GM21737 (cell line): Measurements from ENCODE around the gene PCCB.
"Not testable (repeated sequence)": the region's sequence is repeated elsewhere in the genome, so short reads cannot be mapped to it uniquely, and the experiment has no call there.

ENCODE experiments used
- ATAC-seq: cut with Tn5 transposase; IDR thresholded peaks from one replicate; pipeline ENCODE4 v1.9.1; 2021; ENCODE audit warnings: mild to moderate bottlenecking, moderate library complexity; ENCODE audit not compliant: unreplicated experiment

Gene PCCB

DNA sequence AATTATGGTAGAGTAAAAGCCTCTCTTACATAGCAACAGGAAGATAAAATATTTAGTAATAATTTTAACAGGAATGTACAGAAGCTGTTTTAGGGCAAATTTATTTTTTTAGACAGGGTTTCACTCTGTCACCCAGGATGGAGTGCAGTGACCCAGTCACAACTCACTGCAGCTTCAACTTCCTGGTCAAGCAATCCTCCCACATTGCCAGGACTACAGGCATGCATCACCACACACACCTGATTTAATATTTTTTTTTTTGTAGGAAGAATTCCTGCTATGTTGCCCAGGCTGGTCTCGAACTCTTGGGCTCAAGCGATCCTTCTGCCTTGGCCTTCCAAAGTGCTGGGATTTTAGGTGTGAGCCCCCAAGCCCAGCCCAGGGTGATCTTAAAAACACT lies 61.1 kb downstream of the PCCB start:
- no peak for ATAC-seq

GRCh38 chr3:136311968-136312367 lies 61.8 kb downstream of the PCCB start:
- no peak for ATAC-seq

GRCh38 chr3:136326316-136326715 lies 76.2 kb downstream of the PCCB start:
- no peak for ATAC-seq

- no peak for ATAC-seq
Measured at GRCh38 chr3:136327671-136328070, 77.5 kb downstream of the PCCB start.

DNA sequence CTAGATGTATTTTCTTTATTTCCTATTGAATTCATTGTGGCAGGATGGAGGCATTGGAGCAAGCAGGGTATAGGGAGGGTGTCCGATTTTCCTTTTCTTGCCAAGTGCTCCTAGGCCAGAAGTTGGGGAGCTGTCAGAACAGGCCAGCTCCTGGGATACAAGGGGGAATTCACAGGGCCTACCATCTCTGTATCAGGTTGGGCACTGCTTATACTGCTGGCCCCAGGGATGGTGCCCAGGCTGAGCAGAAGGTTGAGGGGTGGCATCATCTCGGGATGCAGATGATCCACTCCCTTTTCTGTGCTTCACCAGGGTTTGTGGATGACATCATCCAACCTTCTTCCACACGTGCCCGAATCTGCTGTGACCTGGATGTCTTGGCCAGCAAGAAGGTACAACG lies 79.5 kb downstream of the PCCB start:
- no peak for ATAC-seq

- no peak for ATAC-seq
Measured at GRCh38 chr3:136330900-136331299, 80.8 kb downstream of the PCCB start.

- ATAC-seq: no peak
Measured at GRCh38 chr3:136332302-136332701, 82.2 kb downstream of the PCCB start.

- no peak for ATAC-seq
Measured at GRCh38 chr3:136332776-136333175, 82.6 kb downstream of the PCCB start.

DNA sequence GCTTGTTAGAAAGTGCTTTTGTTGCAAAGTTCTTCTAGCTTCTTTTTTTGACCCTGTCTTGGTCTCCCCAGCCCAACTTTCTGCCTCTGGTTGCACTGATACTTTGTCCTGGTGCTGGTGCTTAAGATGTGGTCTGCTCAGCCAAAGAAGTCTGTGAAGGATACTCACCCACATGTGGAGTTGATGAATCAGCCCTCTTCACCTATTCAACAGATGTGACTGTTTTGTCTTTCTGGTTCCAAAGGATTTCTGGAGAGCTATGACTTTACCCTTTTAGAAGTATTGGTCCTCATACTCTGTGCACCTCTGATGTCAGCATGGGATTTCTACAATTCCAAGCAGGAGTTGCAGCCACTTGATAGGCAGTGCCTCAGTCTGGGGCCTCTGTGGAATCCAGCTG lies 84.1 kb downstream of the PCCB start:
- no peak for ATAC-seq

DNA sequence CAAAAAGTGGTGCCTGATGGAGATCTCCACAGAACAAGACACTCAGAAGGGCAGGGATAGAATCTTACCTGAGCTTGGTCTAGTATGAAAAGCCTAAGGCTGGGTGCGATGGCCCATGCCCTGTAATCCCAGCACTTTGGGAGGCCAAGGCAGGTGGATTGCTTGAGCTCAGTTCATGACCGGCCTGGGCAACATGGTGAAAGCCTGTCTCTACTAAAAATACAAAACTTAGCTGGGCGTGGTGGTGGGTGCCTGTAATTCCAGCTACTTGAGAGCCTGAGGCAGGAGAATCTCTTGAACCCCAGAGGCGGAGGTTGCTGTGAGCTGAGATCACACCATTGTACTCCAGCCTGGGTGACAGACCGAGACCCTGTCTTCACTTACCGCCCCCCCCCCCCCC lies 84.6 kb downstream of the PCCB start:
- ATAC-seq: not testable (repeated sequence)

GRCh38 chr3:136336329-136337100 lies 86.4 kb downstream of the PCCB start:
- no peak for ATAC-seq

DNA sequence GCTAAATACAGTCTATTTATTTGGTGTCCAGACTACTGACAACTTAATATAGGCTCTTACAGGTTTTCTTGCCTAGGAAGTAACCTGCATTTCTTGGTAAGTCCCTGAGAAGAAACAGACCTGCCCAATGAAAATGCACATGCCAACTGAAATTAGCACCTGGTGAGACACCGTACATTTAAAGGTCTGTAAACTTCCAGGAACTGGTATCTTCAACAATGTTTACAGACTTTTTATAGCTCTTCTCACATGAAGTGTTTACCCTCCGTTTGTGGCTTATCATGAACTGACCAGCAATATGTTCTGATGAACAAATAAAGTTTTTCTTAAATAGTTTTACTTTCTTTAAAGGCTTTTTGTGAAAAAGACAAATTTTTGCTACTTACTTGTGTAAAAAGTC lies 93.3 kb downstream of the PCCB start:
- ATAC-seq: no peak

GRCh38 chr3:136343873-136344555 lies 93.9 kb downstream of the PCCB start:
- ATAC-seq: no peak

DNA sequence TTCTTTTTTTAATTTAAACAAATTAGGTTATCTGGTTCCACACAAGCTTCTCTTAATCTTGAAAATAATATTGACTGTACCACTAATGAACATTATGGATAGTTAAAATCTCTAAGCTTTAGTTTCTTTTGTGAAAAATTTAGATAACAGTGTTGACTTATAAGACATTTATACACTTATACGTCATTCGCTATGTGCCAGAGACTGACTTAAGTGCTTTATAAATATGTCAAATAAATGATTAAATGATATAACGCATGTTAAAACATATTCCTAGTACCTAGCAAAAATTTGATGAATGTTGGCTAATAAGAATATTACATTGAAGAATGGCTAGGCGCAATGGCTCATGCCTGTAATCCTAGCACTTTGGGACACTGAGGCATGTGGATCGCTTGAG lies 96.3 kb downstream of the PCCB start:
- no peak for ATAC-seq

DNA sequence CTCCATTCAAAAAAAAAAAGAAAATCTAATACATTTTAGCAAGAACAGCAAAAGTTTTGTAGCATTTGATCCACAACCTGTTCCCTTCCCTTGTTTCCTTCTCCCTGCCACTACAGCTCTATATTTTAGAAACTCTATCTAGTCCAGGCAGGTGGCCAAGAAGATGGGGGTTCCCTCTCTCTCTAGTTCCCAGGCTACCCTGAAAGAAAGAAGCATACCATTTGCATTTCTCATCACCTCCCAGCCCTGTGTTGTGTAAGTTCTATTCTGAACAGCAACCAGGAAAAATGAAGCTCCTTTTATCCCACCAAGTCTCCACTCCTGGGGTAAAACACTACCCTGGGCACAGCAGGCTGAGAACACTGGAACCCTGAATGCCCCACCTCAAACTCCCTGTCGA lies 100.0 kb downstream of the PCCB start:
- no peak for ATAC-seq

GRCh38 chr3:136350557-136350956 lies 100.4 kb downstream of the PCCB start:
- ATAC-seq: no peak

DNA sequence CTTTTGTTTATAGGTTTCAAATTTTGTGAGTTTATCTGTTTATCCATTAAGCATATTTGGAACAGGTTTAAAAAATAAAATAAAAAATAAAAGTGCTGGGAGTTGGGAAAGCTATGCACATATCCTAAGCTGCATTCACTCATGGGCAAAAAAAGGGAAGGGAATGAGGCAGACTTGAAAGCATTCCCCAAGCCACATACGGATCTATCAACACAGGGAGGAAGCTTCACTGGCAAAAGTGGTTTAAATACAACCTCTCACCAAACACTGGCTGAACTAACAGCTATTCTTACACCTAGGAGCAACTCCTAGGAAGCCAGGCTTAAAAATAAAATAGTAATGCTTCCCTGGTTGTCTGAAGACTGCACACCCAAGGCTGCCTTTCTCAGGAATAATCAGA lies 101.2 kb downstream of the PCCB start:
- ATAC-seq: no peak

DNA sequence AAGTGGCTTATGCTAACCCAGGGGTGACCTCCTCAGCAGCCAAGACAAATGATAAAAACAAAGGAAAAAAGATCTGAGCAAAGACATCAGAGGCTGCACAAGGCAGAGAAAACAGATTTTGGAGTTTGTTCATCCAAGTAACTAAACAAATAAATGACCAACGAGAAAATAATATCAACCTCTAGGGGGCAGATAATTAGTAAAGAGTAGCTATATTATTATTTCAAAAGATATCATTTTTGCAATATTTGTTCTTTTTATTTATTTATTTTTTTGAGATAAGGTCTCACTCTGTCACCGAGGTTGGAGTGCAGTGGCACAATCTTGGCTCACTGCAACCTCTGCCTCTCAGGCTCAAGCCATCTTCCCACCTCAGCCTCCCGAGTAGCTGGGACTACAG lies 101.8 kb downstream of the PCCB start:
- no peak for ATAC-seq

DNA sequence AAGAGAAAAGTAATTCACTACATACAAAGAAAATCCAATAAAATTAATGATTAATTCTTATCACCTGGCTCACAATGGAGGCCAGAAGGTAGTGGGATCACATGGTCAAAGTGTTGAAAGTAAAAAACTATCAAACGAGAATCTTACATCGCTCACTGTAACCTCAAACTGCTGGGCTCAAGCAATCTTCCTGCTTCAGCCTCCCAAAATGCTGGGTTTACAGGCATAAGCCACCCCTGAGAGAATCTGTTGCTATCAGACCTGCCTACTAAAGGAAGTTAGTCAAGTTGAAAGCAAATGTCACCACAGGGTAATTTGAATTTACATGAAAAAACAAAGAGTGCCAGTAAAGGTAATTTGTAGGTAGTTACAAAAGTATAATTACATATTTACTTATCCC lies 103.3 kb downstream of the PCCB start:
- peak; percentile 60 for ATAC-seq

DNA sequence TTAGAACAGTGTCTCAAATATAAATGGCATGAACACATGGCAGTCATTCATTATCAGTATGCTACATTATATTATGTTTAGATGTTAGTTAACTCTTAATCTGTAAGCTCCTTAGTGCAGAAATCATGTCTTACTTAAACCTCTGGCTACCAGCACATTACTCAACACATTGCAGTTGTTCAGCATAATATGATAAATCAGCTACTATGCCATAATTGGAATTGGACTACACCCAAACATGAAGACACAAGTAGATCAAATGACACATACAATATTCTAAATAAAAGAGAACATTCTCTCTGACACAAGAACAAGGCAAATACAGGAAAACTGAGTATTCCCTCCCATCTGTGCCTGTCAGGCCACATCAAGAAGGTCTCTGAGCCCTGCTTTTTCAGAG lies 116.1 kb downstream of the PCCB start:
- no peak for ATAC-seq

- ATAC-seq: not testable (repeated sequence)
Measured at GRCh38 chr3:136375800-136376199, 125.7 kb downstream of the PCCB start.

DNA sequence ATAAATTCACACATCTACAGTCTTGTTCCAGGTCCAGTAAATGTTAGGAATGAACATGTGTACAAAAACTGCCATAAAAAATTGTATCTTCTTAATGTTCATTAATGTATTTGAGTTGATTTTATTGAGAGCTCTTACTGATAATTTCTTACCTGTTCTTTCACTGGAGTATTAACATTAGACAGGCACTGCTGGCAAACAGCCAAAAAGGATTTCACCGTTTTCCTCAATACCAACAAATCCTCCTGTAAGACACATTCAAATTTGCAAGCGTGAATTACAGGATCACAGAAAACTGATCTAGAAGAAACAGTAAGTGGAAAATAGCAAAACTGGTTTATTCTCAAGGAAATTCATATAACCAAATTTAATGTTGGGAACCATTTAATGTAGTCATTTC lies 127.4 kb downstream of the PCCB start:
- ATAC-seq: no peak

GRCh38 chr3:136378011-136378410 lies 127.9 kb downstream of the PCCB start:
- no peak for ATAC-seq
